ENCODE measurements around the gene ASMTL. TPM values are rescaled to one million over a fixed set of nuclear protein-coding genes. Genes with fewer than 3 reads are reported as not detected.
"Not testable (repeated sequence)": the region's sequence is repeated elsewhere in the genome, so short reads cannot be mapped to it uniquely, and the experiment has no call there.

Gene ASMTL
- total and polyA plus RNA-seq, 2 experiments from 2014 or later = 53.7 to 61.2 TPM

DNA sequence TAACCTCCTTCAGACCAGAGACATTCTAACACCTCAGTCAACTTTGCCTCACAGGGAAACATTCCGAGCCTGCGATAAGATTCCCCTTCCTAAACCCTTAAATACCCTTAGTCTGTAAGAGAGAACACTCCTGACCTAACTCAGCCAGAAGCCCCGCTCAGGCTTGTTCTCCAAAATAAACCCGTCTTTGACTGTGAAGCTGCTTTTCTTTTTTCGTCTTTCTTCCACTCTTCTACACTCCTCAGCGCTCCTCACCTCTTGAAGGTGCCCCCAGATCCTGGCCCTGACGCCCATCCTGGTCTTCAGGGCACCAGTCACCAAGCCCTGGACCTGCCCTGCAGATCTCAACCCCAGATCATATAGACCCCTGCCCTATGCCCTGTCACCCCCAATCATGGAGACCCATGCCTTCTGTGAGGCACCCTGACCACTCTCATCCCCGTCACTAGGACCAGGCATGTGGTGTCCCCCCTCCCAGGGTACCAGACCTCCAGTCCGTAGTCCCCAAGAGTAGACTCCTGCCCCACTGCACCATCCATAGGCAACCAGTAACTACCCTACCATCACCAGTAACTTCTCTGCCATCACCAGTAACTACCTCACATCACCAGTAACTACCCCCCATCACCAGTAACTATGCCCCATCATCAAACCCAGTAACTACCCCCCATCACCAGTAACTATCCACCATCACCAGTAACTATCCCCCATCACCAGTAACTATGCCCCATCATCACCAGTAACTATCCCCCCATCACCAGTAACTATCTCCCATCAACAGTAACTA, 3.5 kb downstream of the ASMTL start:
- Histone ChIP-seq H4K20me1 (replicated peaks; ENCODE audit: insufficient read depth) (peaks cover 5% of the 10 kb centered on the region), H2AFZ (no peak overlapping the region), H3K36me3 (ENCODE audit: insufficient read depth) (no peaks in the 10 kb centered on the region), H3K27me3 (ENCODE audit: insufficient read depth) (no peaks in the 10 kb centered on the region), H3K4me2 (no peak overlapping the region), H3K4me1 (ENCODE audit: insufficient read depth) (no peaks in the 10 kb centered on the region), H3K4me3 (no peak overlapping the region), H3F3A (replicated peaks; ENCODE audit: low read depth) (peaks cover 8% of the 10 kb centered on the region; the same call in 1 of the 2 replicates), H3K9me2 (ENCODE audit: insufficient read depth) (peaks cover 25% of the 10 kb centered on the region), H3K27ac (ENCODE audit: low read depth) (no peak overlapping the region), H3K79me2 (replicated peaks; ENCODE audit: insufficient read depth) (peaks cover 84% of the 10 kb centered on the region)
- no peak overlapping the region for H3K4me3 Mint-ChIP-seq
- DNase-seq (ENCODE audit: low spot score) (no peak), ATAC-seq (no peak)
- TF ChIP-seq CREB1 (CRISPR knock-in tag; IDR thresholded peaks at IDR 0.05; ENCODE audit: low read depth) (no peak), ZNF331 (CRISPR knock-in tag; IDR thresholded peaks at IDR 0.05; ENCODE audit: low read depth) (no peak), JUNB (IDR thresholded peaks at IDR 0.05; ENCODE audit: unreplicated experiment) (no peak), NANOG (IDR thresholded peaks at IDR 0.05; ENCODE audit: borderline replicate concordance) (no peak), EZH2 (IDR thresholded peaks at IDR 0.05; ENCODE audit: low read depth, unreplicated experiment) (no peak), EZH2phosphoT487 (IDR thresholded peaks at IDR 0.05; ENCODE audit: unreplicated experiment) (no peak), ZNF114 (CRISPR knock-in tag; IDR thresholded peaks at IDR 0.05) (no peak), STAT1 (IDR thresholded peaks at IDR 0.05; ENCODE audit: unreplicated experiment) (no peak)
- TF ChIP-seq, protein P1, sequence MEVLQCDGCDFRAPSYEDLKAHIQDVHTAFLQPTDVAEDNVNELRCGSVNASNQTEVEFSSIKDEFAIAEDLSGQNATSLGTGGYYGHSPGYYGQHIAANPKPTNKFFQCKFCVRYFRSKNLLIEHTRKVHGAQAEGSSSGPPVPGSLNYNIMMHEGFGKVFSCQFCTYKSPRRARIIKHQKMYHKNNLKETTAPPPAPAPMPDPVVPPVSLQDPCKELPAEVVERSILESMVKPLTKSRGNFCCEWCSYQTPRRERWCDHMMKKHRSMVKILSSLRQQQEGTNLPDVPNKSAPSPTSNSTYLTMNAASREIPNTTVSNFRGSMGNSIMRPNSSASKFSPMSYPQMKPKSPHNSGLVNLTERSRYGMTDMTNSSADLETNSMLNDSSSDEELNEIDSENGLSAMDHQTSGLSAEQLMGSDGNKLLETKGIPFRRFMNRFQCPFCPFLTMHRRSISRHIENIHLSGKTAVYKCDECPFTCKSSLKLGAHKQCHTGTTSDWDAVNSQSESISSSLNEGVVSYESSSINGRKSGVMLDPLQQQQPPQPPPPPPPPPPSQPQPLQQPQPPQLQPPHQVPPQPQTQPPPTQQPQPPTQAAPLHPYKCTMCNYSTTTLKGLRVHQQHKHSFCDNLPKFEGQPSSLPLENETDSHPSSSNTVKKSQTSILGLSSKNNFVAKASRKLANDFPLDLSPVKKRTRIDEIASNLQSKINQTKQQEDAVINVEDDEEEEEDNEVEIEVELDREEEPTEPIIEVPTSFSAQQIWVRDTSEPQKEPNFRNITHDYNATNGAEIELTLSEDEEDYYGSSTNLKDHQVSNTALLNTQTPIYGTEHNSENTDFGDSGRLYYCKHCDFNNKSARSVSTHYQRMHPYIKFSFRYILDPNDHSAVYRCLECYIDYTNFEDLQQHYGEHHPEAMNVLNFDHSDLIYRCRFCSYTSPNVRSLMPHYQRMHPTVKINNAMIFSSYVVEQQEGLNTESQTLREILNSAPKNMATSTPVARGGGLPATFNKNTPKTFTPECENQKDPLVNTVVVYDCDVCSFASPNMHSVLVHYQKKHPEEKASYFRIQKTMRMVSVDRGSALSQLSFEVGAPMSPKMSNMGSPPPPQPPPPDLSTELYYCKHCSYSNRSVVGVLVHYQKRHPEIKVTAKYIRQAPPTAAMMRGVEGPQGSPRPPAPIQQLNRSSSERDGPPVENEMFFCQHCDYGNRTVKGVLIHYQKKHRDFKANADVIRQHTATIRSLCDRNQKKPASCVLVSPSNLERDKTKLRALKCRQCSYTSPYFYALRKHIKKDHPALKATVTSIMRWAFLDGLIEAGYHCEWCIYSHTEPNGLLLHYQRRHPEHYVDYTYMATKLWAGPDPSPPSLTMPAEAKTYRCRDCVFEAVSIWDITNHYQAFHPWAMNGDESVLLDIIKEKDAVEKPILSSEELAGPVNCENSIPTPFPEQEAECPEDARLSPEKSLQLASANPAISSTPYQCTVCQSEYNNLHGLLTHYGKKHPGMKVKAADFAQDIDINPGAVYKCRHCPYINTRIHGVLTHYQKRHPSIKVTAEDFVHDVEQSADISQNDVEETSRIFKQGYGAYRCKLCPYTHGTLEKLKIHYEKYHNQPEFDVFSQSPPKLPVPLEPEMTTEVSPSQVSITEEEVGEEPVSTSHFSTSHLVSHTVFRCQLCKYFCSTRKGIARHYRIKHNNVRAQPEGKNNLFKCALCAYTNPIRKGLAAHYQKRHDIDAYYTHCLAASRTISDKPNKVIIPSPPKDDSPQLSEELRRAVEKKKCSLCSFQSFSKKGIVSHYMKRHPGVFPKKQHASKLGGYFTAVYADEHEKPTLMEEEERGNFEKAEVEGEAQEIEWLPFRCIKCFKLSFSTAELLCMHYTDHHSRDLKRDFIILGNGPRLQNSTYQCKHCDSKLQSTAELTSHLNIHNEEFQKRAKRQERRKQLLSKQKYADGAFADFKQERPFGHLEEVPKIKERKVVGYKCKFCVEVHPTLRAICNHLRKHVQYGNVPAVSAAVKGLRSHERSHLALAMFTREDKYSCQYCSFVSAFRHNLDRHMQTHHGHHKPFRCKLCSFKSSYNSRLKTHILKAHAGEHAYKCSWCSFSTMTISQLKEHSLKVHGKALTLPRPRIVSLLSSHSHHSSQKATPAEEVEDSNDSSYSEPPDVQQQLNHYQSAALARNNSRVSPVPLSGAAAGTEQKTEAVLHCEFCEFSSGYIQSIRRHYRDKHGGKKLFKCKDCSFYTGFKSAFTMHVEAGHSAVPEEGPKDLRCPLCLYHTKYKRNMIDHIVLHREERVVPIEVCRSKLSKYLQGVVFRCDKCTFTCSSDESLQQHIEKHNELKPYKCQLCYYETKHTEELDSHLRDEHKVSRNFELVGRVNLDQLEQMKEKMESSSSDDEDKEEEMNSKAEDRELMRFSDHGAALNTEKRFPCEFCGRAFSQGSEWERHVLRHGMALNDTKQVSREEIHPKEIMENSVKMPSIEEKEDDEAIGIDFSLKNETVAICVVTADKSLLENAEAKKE (CRISPR knock-in tag; IDR thresholded peaks at IDR 0.05) = no peak
- TF ChIP-seq, protein P2, sequence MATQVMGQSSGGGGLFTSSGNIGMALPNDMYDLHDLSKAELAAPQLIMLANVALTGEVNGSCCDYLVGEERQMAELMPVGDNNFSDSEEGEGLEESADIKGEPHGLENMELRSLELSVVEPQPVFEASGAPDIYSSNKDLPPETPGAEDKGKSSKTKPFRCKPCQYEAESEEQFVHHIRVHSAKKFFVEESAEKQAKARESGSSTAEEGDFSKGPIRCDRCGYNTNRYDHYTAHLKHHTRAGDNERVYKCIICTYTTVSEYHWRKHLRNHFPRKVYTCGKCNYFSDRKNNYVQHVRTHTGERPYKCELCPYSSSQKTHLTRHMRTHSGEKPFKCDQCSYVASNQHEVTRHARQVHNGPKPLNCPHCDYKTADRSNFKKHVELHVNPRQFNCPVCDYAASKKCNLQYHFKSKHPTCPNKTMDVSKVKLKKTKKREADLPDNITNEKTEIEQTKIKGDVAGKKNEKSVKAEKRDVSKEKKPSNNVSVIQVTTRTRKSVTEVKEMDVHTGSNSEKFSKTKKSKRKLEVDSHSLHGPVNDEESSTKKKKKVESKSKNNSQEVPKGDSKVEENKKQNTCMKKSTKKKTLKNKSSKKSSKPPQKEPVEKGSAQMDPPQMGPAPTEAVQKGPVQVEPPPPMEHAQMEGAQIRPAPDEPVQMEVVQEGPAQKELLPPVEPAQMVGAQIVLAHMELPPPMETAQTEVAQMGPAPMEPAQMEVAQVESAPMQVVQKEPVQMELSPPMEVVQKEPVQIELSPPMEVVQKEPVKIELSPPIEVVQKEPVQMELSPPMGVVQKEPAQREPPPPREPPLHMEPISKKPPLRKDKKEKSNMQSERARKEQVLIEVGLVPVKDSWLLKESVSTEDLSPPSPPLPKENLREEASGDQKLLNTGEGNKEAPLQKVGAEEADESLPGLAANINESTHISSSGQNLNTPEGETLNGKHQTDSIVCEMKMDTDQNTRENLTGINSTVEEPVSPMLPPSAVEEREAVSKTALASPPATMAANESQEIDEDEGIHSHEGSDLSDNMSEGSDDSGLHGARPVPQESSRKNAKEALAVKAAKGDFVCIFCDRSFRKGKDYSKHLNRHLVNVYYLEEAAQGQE (IDR thresholded peaks at IDR 0.05; ENCODE audit: unreplicated experiment) = no peak
- TF ChIP-seq, protein P3, sequence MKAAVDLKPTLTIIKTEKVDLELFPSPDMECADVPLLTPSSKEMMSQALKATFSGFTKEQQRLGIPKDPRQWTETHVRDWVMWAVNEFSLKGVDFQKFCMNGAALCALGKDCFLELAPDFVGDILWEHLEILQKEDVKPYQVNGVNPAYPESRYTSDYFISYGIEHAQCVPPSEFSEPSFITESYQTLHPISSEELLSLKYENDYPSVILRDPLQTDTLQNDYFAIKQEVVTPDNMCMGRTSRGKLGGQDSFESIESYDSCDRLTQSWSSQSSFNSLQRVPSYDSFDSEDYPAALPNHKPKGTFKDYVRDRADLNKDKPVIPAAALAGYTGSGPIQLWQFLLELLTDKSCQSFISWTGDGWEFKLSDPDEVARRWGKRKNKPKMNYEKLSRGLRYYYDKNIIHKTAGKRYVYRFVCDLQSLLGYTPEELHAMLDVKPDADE (IDR thresholded peaks at IDR 0.05) = no peak
- H3K9me3 Mint-ChIP-seq = peaks cover 73% of the 10 kb centered on the region
- H3K27me3 Mint-ChIP-seq (ENCODE audit: insufficient read depth, low read depth, poor library complexity) = peaks cover 26% of the 10 kb centered on the region
- no peak overlapping the region for H3K27ac Mint-ChIP-seq
- peaks cover 60% of the 10 kb centered on the region for H3K36me3 Mint-ChIP-seq (ENCODE audit: low read depth)
- H3K4me1 Mint-ChIP-seq = no peaks in the 10 kb centered on the region

DNA sequence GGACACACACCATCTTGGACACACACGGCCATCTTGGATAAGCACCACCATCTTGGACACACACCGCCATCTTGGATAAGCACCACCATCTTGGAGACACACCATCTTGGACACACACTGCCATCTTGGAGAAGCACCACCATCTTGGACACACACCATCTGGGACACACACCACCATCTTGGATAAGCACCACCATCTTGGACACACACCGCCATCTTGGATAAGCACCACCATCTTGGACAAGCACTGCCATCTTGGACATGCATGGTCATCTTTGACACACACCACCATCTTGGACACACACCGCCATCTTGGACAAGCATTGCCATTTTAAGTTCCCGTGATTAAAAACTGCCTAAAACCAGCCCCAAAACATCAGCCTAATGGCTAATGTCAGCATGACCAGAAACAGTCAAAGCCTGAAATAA, 4.1 kb downstream of the ASMTL start:
- H3K4me1 ChIP-seq (ENCODE audit: insufficient read depth); H3K27me3 ChIP-seq (ENCODE audit: insufficient read depth); H3K4me3 Mint-ChIP-seq; H3K4me3 ChIP-seq; H2AFZ ChIP-seq; H3K27ac Mint-ChIP-seq; H3F3A ChIP-seq (replicated peaks; ENCODE audit: low read depth); H3K4me2 ChIP-seq; DNase-seq (ENCODE audit: low spot score); H3K27ac ChIP-seq (ENCODE audit: low read depth); H3K4me1 Mint-ChIP-seq; H3K36me3 ChIP-seq (ENCODE audit: insufficient read depth); H4K20me1 ChIP-seq (replicated peaks; ENCODE audit: insufficient read depth); ATAC-seq: not testable (repeated sequence)
- Histone ChIP-seq H3K79me2 (replicated peaks; ENCODE audit: insufficient read depth) (peaks cover 90% of the 10 kb centered on the region), H3K9me2 (ENCODE audit: insufficient read depth) (peaks cover 25% of the 10 kb centered on the region)
- H3K36me3 Mint-ChIP-seq (ENCODE audit: low read depth) = peaks cover 66% of the 10 kb centered on the region
- peaks cover 80% of the 10 kb centered on the region for H3K9me3 Mint-ChIP-seq
- peaks cover 26% of the 10 kb centered on the region for H3K27me3 Mint-ChIP-seq (ENCODE audit: insufficient read depth, low read depth, poor library complexity)

All from GM23338 (cell line).